GM12872 (cell line): ENCODE data around the gene C10orf95.

Experiments used
- TF ChIP-seq, protein P1 (sequence below): IDR thresholded peaks from 3 replicates; pipeline ENCODE4 v1.5.1; 2011; ENCODE audit warnings: low read depth, mild to moderate bottlenecking, low read length, moderate library complexity; ENCODE audit not compliant: insufficient read depth

Gene C10orf95

GRCh38 chr10:102410429-102411073 lies 40.8 kb downstream of the C10orf95 start:
- TF ChIP-seq, protein P1, sequence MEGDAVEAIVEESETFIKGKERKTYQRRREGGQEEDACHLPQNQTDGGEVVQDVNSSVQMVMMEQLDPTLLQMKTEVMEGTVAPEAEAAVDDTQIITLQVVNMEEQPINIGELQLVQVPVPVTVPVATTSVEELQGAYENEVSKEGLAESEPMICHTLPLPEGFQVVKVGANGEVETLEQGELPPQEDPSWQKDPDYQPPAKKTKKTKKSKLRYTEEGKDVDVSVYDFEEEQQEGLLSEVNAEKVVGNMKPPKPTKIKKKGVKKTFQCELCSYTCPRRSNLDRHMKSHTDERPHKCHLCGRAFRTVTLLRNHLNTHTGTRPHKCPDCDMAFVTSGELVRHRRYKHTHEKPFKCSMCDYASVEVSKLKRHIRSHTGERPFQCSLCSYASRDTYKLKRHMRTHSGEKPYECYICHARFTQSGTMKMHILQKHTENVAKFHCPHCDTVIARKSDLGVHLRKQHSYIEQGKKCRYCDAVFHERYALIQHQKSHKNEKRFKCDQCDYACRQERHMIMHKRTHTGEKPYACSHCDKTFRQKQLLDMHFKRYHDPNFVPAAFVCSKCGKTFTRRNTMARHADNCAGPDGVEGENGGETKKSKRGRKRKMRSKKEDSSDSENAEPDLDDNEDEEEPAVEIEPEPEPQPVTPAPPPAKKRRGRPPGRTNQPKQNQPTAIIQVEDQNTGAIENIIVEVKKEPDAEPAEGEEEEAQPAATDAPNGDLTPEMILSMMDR, result no peak

DNA sequence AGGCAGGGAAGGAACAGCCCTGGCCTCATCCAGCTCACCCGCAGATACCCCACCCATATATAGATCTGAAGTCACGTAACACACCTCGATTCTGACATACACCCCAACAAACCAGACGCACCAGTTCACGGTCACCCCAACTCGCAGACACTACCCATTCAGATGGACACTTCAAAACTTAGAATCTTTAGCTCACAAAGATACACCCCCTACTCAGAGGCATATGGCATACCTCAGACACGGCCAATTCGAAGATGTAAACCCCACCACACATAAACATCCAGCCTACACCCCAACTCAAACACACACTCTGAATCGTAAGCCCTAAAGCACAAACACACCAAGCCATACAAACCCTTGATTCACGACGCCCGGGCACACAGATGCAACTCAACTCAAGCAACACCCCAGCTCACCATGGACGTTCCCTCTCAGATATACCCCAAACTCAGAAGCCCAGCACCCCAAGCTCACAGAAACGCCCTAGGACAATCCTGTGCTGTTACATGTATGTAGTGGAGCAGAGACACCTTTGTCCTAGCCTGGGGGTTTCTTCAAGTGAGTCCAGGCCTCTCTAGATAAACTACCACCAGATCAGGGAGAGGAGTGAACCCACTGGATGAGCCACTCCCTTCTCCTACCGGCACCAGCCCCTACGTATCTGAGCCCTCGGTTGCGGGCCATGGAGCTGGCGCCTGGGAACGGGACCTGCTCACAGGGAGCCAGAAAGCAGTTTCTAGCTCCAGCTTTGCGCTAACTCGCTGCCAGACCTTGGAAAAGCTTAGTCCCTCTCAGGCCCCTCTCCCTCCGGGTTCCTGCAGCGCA lies 41.5 kb downstream of the C10orf95 start:
- TF ChIP-seq, protein P1, result no peak

DNA sequence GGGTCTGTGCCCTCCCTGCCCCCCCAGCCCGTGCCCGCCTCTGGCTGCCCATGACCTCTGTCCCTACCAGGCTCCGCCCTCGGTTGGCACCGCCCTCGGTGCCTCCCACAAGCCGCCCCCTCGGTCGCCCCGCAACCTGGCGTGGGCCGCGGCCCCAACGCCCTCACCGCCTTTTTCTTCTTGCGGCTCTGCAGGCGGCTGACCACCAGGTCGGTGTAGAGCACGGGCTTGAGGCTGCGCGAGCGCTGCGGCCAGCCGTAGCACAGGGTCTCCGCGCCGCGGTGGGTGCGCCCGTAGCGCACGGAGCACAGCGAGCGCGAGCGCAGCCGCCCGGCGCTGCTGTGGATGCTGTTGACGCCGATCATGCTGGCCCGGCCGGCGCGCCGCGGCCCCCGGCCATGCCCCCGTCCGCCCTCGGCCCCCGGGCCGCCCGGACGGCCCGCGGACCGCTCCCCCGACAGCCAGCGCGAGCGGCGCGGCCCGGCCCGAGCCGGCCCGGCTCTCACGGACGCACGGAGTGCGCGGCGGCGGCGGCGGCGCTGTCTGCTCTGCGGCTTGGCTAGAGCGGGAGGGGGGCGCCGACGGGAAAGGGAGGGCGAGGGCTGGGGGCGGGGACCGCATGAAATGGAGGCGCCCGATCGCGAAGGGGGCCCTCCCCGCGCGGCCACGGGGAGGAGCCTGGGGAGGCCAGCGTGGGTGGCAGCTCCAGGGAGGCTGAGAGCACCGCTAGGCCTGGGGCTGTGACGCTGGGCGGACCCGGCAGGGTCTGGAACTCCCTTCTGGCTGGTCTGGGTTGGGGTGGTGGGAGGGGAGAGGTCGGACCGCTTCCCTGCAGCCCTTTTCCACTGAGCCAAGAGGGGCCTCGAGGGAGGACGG lies 42.4 kb downstream of the C10orf95 start:
- TF ChIP-seq, protein P1, result no peak

DNA sequence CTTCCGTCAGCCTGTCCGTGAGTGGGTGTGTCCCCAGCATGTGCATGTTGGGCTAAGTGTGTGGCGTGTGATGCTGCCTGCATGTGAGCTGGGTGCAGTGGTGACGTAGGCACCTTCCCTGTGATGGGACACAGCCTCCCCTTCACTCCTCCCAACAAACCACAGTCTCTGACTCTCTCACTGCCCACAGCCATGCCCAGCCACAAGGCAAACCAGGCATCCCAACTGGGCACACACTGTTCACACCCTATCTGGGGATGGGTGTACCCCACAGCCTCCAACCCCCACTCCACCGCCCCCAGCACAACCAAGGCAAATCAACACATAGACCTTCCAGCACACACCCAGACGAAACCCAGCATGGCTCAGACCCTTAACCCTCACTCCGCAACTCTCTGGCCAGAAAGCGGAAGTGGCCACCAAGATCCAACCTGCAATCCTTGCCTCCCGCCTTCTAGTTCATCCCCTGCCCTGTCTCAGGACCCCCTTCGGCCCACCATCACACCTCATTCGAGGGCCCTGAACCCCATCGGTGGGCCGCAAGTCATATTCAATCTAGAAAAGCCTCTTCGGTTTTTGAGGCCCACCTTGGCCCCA lies 43.1 kb downstream of the C10orf95 start:
- TF ChIP-seq, protein P1, result no peak

DNA sequence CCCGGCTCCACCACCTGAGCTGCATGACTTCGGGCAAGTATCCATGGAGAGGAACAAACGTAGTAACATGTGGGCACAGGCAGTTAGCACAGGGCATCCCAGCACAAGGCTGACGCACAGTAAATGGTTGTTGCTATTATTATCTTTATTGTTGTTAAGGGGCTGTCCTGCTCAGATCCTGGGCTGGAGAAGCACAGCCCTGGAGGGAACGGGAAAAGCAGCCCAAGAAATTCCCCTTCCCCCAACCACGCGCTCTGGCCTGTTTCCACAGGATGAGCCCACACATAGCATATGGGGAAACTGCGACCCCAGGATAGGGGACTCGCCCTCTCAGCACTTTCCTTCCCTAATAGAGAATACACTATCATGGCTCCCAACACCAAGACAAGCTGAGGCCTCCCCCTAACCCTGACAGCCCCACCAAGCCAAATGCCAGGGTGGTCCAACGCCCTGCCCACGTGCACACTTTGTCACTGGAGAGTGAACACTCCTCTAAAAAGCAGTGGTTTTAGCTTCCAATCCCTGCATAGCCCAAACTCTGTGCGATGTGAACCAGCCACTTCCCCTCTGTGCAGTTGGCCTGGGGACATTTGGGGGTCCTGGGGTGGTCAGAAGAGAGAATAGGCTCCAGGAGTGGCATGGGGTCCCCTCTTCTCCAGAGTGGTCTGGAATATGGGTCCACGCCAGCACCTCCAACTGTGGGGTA lies 43.8 kb downstream of the C10orf95 start:
- TF ChIP-seq, protein P1, result no peak

DNA sequence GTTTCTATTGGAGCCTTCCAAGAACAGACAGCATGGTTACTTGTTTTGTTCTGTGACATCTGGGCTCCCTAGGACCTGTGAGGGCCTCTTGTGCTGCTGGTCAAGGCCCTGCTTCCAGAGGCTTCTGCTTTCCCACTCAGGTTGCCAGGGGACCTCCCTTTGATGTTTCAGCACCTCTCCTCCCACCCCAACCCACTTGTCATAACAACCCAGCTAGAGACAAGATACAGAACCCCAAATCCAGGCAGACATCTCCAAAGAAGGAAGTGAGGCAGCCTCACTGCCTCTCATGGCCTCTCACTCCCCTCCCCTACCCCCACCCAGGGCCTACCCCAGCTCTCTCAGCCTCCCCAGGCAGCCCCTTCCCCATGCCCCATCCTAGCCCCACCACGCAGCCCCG lies 44.5 kb downstream of the C10orf95 start:
- TF ChIP-seq, protein P1, result no peak
